NT2/D1 (cell line): ENCODE results near the gene HP1BP3.

Experiments used
- YY1 ChIP-seq: IDR thresholded peaks from 2 replicates; pipeline ENCODE4 v1.6.1; 2011; ENCODE audit not compliant: insufficient read length, insufficient read depth
- ZNF274 ChIP-seq: IDR thresholded peaks from 2 replicates; pipeline ENCODE4 v1.6.1; 2011; ENCODE audit warnings: mild to moderate bottlenecking, low read depth, low read length

DNA sequence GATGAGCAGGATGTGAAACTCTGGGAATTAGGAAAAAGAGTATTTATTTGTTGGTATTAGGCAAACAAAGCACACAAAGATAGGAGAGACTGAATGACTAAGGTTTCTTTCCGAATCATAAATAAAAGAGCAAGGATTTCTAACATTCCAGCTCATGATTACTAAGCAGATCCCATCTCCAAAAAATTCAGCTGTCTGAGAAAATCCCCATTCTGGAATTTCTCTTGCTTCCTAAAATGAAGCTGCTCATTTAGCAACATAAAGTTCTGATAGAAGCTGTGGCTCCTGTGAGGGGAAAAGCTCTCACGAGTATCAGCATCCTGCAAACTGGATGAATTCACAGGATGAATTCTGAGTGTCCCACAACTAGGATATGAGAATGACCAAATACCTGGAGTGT, 47.9 kb downstream of the HP1BP3 start:
- TF ChIP-seq YY1, result no peak
- no peak for TF ChIP-seq ZNF274
